ENCODE data around the gene TEX261.
"Not testable (repeated sequence)": the region's sequence is repeated elsewhere in the genome, so short reads cannot be mapped to it uniquely, and the experiment has no call there.

TEX261 gene

DNA sequence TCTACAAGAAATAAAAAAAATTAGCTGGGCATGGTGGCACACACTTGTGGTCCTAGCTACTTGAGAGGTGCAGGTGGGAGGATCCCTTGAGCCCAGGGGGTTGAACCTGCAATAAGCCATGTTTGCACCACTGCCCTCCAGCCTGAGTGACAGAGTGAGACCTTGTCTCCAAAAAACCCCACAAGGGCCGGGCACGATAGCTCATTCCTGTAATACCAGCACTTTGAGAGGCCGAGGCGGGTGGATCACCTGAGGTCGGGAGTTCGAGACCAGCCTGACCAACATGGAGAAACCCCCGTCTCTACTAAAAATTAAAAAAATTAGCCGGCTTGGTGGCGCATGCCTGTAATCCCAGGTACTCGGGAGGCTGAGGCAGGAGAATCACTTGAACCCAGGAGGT is 5.3 kb upstream of the TEX261 start:
- DNase-seq, result not testable (repeated sequence)

DNA sequence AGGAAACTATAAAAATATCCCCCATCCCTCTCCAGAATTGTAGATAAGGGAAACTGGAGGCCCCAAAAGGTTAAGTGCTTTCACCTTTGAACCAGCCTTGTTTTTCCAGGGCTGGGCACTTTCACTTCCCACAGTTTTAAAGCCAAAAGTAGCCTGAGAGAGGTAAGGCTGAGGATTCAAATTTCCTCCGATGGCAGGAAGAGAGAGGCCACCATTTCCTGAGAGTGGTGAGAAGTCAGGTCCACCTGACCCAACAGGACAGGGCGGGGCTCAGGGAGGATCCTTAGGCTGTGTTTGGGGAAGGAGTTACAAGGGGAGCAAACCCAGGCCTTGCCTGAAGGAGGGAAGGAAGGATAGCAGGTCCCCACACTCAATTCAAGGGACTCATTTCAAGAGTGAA is 4.7 kb upstream of the TEX261 start:
- DNase-seq, result no peak

DNA sequence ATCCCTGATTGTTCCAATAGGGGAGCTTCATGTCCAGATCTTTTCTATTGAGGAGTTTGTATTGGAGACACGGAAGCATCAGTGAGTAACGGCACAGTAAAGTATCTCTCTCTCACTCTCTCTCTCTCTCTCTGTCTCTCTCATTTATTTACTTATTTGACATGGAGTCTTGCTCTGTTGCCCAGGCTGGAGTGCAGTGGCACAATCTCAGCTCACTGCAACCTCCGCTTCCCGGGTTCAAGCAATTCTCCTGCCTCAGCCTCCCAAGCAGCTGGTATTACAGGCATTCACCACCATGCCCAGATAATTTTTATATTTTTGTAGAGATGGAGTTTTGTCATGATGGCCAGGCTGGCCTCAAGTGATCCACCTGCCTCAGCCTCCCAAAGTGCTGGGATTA is 4.2 kb upstream of the TEX261 start:
- DNase-seq, result not testable (repeated sequence)

DNA sequence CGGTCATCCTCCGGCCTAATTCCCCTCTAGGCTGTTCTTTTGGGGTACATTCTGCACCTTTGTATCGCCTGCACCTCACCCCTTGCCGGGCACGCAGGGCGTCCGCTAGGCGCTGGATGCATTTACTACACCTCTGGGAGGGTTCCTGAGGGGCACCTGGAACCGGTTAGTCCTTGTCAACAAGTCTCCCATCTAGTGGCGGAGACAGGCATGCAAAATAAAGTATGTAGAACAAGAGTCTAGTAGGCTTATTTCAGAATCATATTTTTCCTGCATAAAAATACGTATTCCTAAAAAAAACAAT is 705 bp upstream of the TEX261 start:
- DNase-seq, result peak; percentile 60

DNA sequence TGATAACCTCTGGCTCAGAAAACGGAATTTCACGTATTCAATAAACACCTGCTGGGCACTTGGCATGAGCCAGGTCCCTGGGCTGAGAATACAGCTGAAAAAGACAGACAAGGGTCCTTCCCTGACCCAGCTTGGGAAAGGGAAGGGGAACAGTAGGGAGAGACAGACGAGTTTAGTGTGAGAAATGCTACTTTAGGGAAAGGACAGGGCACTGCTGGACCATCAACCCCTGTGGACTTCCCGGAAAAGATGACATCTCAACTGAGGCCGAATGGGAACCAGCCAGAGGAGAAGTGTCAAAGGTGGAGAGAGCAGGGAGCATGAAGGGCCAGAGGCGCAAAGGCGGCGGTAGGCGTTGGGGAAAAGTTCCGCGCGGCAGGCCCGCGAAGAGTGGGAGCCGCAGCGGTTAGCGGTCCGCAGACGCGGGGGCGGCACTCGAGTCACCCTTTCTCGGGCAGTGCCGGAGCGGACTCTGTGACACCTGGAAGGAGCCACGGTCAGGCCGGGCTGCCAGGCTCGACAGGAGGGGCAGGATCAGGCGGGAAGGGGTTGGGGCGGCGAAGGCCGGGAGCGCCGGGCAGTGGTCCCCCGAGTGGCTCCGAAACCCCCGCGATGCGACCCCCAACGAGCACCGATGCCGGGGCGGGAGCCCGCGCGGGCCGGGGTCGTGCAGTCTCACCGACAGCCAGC is 519 bp downstream of the TEX261 start:
- no peak for DNase-seq

DNA sequence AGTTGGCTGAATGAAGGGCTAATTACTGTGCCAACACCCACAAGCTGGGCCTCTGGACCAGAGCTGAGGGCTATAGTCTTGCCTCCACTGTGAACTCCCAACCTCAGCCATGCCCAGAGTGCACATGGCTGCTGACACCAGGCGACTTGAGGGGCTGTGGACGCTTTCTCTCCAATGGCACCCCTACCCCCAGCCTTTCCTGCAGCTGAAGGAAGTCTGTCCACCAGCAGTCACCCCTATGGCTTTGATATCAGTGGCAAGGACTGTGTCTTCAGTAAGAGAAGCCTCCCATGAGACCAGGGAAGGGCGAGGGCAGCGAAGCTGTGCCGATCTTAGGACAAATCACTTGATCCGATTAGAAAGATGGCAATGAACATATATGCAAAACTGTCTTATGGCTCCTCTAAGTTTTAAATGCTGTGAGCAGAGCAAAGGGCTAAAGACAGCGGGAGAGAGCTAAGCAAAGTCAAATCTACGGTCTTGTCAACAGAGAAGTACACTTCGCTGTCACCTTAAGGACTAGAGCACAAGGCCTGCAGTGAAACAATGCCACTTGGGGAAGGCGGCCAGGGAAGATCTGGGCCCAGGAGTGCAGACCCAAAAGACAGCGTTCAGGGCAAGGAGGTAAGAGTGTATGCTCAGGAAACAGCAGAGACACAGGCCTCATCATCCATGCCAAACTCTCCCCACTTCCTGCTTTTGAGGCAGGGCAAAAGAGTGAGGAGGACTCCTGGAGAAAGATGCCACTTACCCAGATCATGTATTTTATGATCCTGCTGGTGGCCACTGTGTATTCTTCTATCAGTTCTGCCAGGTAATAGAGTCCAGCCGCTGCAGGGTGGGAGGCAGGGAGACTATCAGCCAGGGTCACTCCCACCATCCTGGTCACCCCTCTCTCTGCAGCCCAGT is 1.5 kb downstream of the TEX261 start:
- no peak for DNase-seq

DNA sequence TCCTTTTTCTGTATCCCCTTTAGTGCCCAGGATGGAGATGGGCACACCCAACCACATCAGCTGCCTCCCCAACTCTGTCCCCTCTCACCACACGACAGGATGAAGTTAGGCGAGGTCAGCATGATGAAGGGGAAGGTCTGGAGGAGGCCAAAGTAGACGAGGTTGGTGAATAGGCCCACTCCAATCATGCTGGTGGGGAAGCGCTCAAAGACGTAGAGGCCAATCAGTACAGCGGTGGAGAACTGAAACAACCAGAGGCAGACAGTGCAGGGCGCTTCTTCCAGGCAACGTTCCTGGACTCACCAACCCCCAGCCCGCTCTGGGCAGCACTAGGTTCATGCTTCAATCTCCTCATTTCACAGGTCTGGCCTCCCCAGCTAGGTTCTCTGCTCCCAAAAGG is 2.9 kb downstream of the TEX261 start:
- no peak for DNase-seq

DNA sequence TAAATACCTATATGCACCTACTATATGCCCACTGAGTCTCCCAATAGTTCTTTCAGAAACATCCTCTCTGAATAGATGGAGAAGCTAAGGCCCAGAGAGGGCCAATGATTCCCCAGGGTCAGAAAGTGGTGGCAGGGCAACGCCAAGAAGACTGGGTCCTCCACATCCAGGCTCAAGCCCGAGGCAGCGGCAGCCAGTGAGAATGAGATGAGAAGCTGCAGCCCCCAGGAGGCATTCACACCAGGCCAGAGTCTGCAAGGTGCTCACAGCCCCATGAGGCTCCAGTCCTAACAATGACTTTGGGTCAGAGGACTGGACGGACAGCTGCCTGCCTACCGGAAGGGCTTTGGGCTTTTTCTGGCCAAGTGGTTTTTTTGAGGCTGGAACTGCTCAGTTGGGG is 3.5 kb downstream of the TEX261 start:
- DNase-seq, result no peak

DNA sequence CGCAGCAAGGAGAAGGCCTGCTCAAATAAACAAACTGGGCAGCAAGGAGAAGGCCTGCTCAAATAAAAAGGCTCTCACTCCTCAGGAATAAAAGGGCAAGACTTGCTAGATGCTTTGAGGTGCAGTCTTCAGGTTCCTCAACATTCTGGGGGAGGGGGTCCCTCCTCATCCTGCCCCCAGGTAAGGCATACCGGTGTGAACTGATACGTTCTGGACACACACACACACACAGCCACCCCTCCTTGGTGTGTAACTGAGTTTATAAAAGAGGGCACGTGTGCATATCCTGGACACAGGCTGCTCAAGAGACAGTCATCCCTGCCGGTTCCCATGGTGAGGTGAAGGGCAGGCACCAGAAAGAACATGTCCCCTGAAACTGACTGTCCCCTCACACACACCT is 4.5 kb downstream of the TEX261 start:
- no peak for DNase-seq

DNA sequence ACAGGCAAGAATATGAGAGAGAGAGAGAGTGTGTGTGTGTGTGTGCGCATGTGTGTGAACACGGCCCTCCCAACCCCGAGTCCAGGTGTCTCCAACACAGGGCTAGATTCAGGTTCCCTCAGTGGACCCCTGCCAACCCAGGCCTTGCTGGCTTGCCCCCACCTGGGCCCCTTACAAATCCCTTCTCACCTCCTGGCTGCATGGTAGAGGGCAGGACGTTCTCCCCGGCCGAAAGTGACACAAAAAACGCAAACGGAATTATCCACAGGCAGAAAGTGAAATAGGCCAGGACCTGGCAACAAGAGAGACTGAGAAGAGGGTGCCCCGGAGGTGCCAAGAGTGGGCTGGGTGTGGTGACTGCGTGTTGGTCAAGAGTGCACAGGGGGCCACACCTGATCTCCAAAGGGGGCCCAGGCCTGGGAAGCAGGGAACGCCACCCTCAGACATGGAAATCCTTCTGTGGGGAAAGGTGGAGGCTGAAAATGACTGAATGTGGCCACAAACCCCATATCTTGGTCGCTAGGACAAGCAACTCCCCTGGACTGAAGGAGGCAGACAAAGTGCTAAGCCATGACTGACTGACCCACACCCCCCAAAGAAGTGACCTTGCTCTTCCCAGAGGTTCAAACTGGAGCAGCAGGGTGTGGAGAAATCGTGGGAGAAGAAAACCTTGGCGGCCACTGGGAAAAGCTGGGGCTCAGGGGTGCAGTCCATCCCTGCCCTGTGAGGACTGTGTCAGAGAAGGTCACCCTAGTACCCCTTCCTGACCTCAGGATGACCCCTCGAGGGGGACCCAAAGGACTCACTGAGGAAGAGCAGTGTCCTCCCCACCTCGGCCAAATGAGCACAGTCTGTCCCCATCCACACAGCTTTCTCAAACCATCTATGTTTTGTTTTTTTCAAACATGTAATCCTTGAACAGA is 5.7 kb downstream of the TEX261 start:
- DNase-seq, result no peak

DNA sequence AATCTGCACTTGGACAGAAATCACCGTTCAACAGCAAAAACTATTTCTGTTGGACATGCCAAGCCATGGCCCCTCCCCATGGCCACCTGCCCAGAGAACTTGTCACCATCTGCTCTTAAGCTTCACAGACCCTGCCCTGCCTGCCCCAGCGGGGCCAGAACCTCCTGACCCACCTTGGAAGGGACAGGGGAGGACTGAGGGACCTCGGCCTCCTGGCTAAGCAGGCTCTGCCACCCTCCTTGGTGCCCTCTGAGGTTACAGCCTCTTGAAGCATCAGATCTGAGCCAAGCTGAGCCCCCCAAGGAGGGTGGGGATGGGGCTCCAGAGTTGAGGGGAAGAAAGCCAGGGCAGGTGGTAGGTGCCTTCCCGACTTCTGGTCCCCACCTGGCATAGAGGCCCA is 6.5 kb downstream of the TEX261 start:
- no peak for DNase-seq

DNA sequence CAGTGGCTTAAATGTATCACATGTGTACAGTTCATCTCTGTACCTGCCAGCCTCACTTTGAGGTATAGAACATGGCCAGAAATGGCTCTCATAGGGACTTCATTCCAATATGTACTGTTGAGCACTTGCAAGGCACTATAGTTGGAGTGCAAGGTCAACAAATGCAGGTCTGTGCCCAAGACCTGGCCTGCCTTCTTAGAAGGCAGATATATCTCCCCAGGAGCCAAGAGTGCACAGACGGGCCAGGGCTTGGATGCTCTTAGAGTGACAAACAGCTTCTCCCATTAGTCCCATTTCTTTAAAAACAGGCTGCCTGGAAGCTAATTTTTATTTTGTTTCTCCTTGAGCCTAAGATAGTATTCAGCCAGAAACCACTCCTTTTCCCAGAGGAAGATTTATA is 7.3 kb downstream of the TEX261 start:
- no peak for DNase-seq

DNA sequence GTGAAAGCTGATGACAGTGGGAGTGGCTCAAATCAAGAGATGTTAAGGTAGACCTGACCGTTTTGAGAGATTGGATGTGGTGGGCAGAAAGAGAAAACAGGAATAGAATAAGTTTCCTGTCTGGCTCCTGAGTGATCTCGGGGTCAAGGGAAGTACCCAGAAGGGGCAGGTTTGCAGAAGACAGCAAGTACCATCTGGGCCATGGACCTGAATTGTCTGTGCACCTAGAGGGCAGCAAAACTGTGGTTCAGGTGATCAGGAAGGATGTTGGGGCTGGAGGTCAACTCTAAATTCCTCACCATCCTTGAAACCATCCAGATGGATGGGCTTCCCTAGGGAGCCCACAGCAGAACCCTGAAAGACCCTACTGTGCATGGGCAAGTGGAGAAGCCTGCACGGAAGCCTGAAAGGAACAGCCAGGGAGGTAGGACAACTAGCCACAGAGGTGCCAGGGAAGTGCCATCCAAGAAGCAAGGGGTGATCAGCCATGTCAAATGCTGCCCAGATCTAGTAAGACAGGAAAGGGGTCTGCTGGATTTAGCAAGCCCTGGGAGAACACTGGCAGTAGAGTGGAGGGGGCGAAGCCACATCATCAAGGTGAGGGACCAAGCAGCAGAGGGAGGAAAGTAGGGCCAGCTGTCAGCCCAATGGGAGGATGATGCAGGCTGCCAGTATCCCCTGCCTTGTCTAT is 8.0 kb downstream of the TEX261 start:
- DNase-seq, result no peak

DNA sequence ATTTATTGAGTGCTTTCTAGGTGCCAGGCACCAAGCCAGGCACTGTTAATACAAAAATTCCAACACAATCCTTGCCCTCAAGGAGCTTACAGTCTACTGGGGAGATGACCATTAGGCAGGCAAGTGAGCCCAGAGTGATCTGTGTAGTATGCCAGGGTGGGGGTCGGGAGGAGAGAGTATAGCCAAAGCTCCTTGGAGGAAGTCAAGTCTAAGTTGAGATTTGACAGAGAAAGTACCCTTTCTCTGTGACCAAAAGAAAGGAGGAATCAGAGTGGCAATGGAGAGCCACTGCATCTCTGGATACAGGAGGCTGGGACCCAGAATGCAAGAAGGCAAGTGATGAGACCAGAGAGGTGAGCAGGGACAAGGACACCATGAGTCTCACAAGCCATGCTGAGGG is 8.7 kb downstream of the TEX261 start:
- no peak for DNase-seq

DNA sequence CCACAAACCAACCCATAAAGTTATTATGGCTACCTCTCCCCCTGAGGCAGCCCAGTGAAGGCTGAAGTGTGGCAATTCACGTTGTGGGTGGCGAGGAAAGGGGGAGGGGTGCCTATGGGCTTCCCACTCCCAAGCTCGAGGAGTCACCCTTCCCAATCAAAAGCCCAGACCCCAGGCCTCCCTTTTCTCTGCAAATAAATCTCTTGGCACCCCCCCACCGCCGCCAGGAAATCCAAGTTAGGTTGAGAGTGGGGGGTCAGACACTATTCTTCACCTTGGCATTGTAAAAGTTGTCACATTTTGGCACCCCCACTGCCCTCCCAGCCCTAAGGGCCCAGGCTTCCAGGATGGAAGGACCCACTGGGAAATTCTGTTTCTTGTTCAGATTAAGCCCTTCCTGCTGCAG is 9.4 kb downstream of the TEX261 start:
- no peak for DNase-seq

DNA sequence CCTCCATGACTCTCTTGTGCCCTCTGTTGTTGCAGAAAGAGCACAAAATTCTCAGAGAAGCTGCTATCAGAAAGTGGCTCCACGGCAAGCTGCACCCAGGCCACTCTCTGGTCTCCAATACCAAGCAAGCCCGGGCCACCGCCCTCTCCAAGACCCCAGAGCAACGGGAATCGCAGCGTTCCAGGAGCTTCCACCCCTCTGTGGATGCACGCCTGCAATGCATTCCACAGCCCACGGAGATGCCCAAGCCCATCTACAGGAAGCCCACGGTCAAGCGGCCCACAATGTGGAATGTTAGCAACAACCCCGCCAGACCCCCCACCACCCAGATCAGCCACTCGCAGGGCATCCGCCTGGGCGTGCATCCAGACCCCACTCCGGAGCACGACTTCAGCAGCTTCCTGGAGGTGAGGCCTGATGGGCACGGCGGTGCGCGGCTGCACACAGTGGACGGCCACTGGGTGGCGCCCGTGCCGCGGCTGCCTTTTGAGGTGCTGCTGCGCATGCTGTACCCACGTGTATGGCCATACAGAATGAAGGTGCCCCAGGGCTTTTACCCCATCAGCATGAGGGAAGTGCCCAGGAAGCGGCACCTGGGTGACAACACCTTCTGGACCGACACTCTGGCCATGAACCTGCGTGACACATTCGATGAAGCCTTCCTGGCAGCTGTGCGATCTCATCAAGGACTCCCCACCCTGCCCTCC is 9.9 kb downstream of the TEX261 start:
- DNase-seq, result no peak

DNA sequence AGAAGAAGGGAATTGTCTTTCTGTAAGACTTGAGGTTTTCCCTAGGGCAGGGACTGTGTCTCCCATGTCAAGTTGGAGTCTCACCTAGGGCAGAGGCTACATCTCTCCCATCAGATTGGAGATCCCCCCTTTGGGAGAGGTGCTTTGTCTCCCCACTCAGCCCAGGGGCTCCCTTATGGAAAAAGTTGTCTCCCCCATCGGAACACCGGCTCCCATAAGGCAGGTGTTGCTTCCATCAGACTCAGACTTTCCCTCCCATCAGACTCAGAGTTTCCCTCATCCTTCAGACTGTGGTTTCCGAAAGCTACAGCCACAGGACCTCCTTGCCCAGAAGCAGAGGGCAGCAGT is 10.5 kb downstream of the TEX261 start:
- no peak for DNase-seq

DNA sequence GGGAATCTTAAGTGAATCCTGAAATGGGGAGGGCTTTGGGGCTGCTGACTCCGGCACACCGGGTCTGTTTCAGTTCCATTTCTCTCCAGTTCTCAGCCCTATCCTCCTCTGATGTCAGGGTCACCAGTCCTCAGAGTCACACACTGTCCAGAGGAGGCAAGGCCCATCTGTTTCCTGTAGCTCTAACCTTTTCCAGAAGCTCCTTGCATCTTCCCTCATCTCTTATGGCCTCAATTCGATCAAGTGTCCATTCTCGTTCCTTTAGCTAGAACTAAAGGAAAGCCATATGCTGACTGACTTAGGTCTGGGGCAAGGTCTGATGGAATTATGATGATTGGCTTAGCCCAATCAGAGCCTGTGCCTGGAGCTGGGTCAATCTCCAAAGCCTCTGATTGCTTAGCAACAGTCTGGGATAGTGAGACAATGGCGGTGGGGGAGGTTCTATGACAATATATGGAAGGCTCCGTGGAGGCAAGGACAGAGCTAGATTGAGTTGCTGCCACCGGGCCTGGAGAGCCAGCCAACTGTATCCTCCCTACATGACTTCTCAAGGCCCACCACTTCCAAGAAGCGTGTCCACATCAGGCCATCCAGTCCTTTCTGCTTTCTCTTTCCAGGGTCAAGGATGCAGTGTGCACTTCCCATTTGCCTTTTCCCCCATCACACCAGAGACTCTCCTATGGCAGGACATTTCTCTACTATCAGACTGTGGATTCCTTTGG is 11.0 kb downstream of the TEX261 start:
- no peak for DNase-seq

DNA sequence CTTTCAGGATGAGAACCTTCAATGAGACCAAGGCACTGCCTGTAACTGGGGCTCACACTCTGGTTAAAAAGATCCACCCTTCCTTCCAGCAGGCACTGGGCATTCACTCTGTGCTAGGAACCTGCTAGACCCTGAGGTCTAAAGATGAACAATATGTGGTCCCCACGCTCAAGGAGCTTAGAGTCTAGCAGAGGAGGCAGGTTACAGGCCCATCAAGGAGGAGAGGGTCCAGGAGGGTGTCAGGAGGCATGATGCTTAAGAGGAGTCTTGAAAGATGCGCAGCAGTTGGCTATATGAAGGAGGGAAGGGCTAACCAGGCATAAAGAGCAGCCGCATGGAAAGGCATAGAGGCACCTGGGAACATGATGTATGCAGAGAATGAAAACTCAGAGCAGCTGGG is 11.7 kb downstream of the TEX261 start:
- no peak for DNase-seq

DNA sequence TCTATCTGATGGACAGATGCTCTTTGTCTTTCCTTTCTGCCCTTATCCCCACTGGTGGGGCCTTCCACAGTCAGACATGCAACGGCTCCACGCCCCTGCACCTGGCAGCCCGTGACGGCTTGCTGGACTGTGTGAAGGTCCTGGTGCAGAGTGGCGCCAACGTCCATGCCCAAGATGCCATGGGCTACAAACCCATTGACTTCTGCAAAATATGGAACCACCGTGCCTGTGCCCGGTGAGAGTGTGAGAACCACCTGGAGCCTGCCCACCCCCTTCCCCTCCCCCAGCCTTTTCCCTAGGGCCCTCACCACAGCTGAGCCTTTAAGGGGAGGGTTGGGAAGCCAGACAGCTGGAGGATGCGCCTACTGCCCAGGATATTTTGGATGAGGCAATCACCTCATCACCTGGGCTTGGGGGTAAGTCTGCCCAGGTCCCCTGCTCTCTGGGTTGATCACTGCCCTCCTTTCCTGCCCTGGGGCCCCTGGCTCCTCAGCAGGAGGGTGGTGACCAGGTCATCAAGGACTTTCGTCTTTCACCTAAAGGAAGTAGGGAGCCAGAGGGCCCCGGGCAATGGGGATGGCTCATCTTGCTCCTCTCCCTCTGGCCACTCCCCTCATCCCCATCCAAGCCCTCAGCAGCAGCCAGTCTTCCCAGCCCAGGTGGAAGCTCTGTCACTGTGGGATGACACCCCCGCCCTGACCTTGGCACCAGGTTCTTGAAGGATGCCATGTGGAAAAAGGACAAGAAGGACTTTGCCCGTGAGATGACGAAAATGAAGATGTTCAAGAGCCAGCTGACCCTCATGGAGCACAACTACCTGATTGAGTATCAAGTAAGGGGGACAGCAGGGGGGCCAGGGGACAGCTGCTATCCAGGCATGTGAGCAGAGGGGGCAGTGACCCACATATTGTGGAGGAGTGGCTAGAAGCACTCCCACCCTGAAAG is 12.5 kb downstream of the TEX261 start:
- no peak for DNase-seq

DNA sequence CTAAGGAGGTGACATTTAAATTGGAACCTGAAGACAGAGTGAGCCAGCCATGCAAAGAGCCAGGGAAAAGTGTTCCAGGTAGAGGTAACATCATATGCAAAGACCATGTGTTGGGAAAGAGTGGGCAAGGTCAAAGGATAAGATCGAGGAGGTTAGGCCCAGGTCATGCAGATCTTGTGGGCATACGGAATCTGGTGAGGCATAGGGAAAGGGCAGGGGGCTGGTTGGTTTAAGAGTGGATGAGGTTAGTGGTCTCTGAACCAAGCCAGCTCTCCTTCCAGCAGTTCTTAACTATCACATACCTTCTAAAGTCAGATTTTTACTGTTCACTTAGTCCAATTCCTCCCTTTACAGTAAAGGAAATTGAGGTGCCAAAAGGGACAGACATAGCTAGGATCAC is 13.3 kb downstream of the TEX261 start:
- DNase-seq, result no peak

Measured in NCI-H1436 (cell line).